DOHH2 (cell line): ENCODE results near the gene ALPI.

Experiments
- H3F3A ChIP-seq: fragments of 200-600 bp; sonication (generic), shearing (Covaris generic); 2 replicates; pipeline ENCODE4 v1.6.0; 2016; ENCODE audit warnings: antibody characterized with exemption, mild to moderate bottlenecking; ENCODE audit not compliant: control insufficient read depth, insufficient read depth
- H3K27ac ChIP-seq: fragments of 200-600 bp; sonication (generic); 2 replicates; pipeline ENCODE4 v1.5.1; 2014; ENCODE audit warnings: low read depth, mild to moderate bottlenecking, low read length, moderate library complexity
- H3K27me3 ChIP-seq: fragments of 200-600 bp; sonication (generic); 2 replicates; pipeline ENCODE4 v1.6.1; 2014; ENCODE audit warnings: mild to moderate bottlenecking, low read length, mixed read lengths; ENCODE audit not compliant: control insufficient read depth
- H3K36me3 ChIP-seq: fragments of 200-600 bp; sonication (generic); 2 replicates; pipeline ENCODE4 v1.6.1; 2014; ENCODE audit warnings: mild to moderate bottlenecking, low read length, moderate library complexity, mixed read lengths; ENCODE audit not compliant: control insufficient read depth
- H3K4me1 ChIP-seq: fragments of 200-600 bp; sonication (generic); 2 replicates; pipeline ENCODE4 v1.6.1; 2014; ENCODE audit warnings: mild to moderate bottlenecking, low read length, mixed read lengths; ENCODE audit not compliant: control insufficient read depth
- H3K4me2 ChIP-seq: fragments of 200-600 bp; sonication (generic); 2 replicates; pipeline ENCODE4 v1.6.0; 2014; ENCODE audit warnings: mild to moderate bottlenecking, low read length, moderate library complexity
- H3K4me3 ChIP-seq: fragments of 200-600 bp; sonication (generic); 2 replicates; pipeline ENCODE4 v1.5.1; 2014; ENCODE audit warnings: mild to moderate bottlenecking, low read length, mixed read lengths
- H3K79me2 ChIP-seq: fragments of 200-600 bp; sonication (generic); 2 replicates; pipeline ENCODE4 v1.6.1; 2014; ENCODE audit warnings: mild to moderate bottlenecking, low read length, mixed read lengths; ENCODE audit not compliant: control insufficient read depth
- H3K9me2 ChIP-seq: fragments of 200-600 bp; sonication (generic); replicated peaks from 2 replicates; pipeline ENCODE4 v1.6.1; 2014; ENCODE audit warnings: mild to moderate bottlenecking, low read length, mixed read lengths; ENCODE audit not compliant: control insufficient read depth
- H3K9me3 ChIP-seq: fragments of 200-600 bp; sonication (generic); 2 replicates; pipeline ENCODE4 v1.6.1; 2014; ENCODE audit warnings: antibody characterized with exemption, low read length, mixed read lengths; ENCODE audit not compliant: control insufficient read depth, insufficient read depth
- H4K20me1 ChIP-seq: fragments of 200-600 bp; sonication (generic); 2 replicates; pipeline ENCODE4 v1.6.0; 2014; ENCODE audit warnings: low read depth, mild to moderate bottlenecking, antibody characterized with exemption, low read length, moderate library complexity; ENCODE audit not compliant: control insufficient read depth, insufficient read depth
- CTCF ChIP-seq: fragments of 200-600 bp; sonication (generic); IDR thresholded peaks from one replicate; pipeline ENCODE4 v1.5.1; 2014; ENCODE audit warnings: antibody characterized with exemption, mild to moderate bottlenecking, low read depth, low read length; ENCODE audit not compliant: poor library complexity, severe bottlenecking
- EZH2phosphoT487 ChIP-seq: fragments of 200-600 bp; sonication (generic); IDR thresholded peaks from 2 replicates; pipeline ENCODE4 v1.6.1; 2017; ENCODE audit warnings: borderline replicate concordance, mild to moderate bottlenecking, antibody characterized with exemption, low read length, moderate library complexity, mixed read lengths

The ALPI gene

GRCh38 chr2:232410238-232410900, 45.6 kb upstream of the ALPI start:
- Histone ChIP-seq H3F3A (no peaks in the 10 kb centered on the region), H3K9me2 (no peaks in the 10 kb centered on the region), H3K79me2 (no peaks in the 10 kb centered on the region), H3K4me2 (no peak overlapping the region), H3K27me3 (peaks cover 21% of the 10 kb centered on the region), H3K4me3 (no peak overlapping the region), H3K27ac (no peak overlapping the region), H3K9me3 (no peaks in the 10 kb centered on the region), H4K20me1 (no peaks in the 10 kb centered on the region), H3K4me1 (no peaks in the 10 kb centered on the region), H3K36me3 (no peaks in the 10 kb centered on the region)
- TF ChIP-seq CTCF (no peak), EZH2phosphoT487 (no peak)

- Histone ChIP-seq H3F3A (no peaks in the 10 kb centered on the region), H3K79me2 (no peaks in the 10 kb centered on the region), H3K27me3 (peaks cover 21% of the 10 kb centered on the region), H3K4me2 (no peak overlapping the region), H3K9me3 (no peaks in the 10 kb centered on the region), H3K4me1 (no peaks in the 10 kb centered on the region), H3K27ac (no peak overlapping the region), H3K4me3 (no peak overlapping the region), H3K36me3 (no peaks in the 10 kb centered on the region), H3K9me2 (no peaks in the 10 kb centered on the region), H4K20me1 (no peaks in the 10 kb centered on the region)
- TF ChIP-seq EZH2phosphoT487 (no peak), CTCF (no peak)
Measured at GRCh38 chr2:232411901-232412629, 43.9 kb upstream of the ALPI start.

- Histone ChIP-seq H3K4me2 (no peak overlapping the region), H3K79me2 (no peaks in the 10 kb centered on the region), H3K27me3 (peaks cover 21% of the 10 kb centered on the region), H3K9me3 (no peaks in the 10 kb centered on the region), H3K4me3 (no peak overlapping the region), H3K9me2 (no peaks in the 10 kb centered on the region), H3K36me3 (no peaks in the 10 kb centered on the region), H3F3A (no peaks in the 10 kb centered on the region), H4K20me1 (no peaks in the 10 kb centered on the region), H3K27ac (no peak overlapping the region), H3K4me1 (no peaks in the 10 kb centered on the region)
- TF ChIP-seq CTCF (no peak), EZH2phosphoT487 (no peak)
Measured at GRCh38 chr2:232412986-232413385, 43.0 kb upstream of the ALPI start.
